Brain pericyte (primary cell): ENCODE data around the gene LMF2.

Experiments
- DNase-seq: peaks from one replicate; pipeline ENCODE4 v3.0.0-alpha.2; 2012; ENCODE audit warnings: low read depth, low spot score

The LMF2 gene

DNA sequence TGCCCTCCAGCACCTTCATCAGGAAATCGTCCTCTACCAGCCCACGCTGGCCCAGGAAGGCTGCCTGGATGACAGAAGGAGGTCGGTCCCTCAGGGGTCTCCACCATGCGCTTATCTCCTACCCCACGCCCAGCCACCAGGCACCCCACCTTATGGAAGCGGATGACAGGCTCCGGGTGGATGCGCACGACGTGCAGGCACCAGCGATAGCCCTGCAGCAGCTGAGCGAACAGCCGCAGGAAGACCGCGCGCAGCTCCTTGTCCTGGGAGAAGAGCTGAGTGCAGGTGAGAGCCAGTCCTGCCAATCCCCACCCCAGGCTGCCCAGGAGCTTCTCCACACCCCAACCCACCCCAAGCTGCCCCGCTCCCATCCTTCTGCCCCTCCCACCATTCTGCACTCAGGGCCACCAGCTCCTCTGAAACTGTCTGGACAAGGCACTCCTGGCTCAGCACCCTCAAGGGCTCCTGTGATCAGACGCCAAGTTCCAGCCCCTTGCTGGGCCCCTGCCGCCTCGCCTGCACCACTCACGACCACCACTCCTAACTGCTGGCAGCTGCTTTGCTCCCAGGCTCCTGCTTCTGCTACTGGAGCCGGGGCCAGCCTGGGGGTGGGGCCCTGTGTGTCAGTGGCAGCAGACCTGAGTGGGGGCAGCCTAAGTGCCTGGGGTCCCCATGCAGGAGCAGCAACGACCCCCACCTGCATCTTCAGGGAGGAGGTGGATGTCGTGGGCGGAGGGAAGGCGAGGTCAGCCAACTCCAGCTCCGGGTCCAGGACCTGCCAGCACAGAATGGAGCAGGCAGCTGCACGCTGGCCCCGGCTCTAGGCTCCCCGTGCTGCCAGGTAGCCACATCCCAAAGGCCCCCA is 42.2 kb downstream of the LMF2 start:
- DNase-seq = no peak

DNA sequence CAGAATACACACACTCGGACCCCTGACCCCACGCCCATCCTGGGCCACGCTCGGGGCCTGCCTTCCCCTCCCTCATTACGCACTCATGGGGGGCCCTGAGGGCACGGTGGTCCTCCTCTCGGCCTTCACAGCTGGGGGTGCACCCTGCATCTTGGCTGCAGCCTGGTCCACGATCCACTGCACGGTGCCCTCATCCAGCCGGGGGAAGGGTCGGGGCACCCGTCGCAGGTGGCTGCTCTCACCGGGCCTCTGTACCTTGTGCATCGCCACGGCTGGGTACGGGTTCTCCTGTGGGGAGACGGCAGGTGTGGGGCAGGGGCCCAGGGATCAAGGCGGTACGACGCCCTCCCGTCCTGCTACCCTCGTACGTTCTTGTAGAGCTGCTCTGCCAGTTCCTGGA is 43.1 kb downstream of the LMF2 start:
- no peak for DNase-seq

DNA sequence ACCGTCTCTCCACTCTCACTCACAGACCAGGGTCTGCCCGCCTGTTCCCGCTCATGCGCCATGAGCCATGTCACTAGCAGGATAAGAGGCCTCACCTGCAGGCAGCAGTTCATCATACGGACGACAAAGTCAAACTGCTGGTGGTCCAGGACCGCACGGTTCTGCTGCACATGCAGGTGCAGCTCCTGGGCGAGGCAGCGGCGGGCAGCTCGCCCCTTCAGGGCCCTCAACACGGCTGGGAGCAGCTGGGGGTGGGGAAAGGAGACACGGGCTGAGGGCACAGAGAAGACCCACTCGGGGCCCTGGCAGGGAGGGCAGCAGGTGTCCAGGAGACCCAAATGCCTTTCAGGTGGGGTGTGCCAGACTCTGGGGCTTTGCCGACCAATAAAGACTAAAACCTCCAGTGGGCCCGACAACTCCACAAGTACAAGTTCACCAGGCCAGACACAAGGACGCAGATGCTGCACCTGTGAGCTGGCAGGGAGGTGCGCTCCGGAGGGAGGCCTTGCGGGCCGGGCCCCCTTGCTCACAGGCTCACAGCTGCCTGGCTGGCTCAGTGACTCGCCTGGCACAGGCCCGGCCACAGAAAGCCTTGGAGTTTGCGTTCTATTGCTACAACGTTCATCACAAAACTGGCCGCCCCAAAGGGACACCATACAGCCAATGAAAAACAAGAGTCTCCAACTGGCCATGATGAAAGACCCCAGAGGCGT is 44.2 kb downstream of the LMF2 start:
- DNase-seq = no peak

DNA sequence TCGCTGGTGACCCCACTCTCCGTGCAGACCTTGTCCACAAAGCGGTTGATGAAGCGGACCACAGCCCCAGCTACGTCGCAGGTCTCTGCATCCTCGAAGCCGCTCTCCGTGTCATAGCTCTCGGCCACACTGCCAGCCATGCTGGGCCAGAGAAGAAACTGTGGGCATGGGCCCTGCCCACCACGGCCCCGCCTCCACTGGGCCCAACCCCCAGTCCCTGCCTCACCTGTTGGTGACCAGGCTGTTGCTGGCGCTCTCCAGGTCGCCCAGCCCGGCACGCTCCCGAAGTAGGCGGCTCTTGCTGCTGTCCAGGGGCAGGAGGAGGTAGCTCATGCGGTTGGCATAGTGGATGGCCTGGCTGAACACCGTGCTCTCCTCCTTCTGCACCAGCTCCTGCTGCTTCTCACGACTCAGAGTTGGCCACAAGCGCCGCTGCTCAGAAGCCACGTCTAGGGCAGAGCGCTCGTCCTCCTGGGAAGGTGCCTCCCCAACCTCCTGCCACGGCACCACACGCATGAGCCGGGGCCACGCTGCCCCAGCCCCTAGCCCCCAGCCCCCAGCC is 45.4 kb downstream of the LMF2 start:
- DNase-seq = no peak

DNA sequence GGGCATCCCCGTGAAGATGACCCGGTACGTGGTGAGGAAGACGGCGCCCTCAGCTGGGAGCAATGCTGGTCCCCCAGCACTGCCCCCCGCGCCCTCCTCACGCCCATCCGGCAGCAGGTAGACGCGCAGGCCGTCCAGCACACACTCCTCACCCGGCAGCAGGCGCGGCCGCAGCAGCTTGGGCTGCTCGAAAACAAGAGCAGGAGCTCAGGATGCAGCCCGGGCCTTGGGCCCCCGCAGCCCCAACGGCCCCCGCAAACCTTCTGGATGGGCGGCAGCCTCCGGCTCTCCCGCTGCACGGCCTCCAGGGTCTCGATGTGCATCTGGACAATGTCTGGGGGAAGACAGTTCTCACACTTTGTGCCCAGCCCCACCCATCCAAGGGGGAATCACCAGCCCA is 46.0 kb downstream of the LMF2 start:
- DNase-seq = no peak

DNA sequence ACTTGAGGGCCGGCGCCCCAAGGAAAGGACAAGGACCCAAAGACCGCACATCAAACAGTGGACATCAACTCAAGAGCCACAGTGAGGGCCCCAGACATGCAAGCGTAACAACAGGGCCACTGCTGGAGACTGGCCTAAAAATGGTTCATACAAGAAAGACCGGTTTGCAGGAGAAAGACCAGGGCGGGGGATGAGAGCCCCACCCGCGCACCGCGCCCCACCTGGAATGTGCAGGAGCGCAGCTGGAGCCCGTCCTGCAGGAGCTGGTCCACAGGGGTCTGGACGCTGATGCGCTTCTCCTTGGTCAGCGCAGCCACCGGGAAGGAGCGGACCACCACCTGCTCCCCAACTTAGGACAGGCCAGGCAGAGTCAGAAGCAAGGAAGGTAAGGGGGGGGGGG is 46.6 kb downstream of the LMF2 start:
- no peak for DNase-seq

DNA sequence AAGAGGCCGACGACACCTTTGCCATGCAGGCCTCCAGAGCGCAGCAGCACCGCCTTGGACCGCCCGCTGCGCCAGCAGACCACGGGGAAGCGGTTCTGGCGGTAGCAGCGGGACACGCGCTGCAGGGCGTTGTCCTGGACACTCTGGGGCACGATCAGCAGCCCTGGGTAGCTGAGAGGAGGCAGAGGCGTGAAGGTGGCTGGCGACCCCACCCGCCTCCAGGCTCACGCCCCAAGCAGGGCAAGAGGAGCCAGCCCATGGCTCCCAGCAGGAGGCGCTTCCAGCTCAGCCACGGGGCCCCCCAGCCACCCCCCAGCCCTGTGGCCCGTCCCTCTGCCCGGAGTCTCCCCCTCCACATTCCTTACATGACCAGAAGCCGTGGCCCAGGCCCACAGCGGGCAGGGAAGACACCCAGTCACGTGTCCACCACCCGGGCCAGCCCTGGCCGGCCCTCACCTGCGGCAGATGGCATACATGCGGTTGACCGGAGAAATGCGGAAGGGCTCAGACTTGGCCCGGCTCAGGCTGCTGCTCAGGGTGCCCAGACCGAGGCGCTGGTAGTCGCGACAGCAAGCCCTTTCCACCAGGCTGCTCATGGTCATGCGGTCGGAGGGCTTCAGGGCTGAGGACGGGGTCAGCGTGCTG is 47.9 kb downstream of the LMF2 start:
- DNase-seq = no peak

DNA sequence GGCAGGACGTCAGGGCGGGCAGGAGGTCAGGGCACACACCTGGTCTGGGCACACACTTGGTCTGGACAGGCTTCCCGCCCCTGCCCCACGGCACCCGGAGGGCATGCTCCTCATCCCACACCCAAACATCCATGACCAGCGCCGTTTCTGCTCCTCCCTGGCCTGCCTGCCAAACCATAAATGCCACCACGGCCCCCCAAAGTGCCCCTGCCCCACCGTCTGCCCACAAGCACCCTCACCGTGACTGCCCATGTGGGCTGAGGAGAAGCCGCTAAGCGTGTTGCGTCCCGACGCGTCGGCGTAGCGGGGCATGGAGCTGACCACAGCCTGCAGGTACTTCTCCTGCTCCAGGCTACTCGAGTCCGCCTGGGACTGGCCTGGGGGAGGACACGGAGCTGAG is 48.5 kb downstream of the LMF2 start:
- DNase-seq = no peak

DNA sequence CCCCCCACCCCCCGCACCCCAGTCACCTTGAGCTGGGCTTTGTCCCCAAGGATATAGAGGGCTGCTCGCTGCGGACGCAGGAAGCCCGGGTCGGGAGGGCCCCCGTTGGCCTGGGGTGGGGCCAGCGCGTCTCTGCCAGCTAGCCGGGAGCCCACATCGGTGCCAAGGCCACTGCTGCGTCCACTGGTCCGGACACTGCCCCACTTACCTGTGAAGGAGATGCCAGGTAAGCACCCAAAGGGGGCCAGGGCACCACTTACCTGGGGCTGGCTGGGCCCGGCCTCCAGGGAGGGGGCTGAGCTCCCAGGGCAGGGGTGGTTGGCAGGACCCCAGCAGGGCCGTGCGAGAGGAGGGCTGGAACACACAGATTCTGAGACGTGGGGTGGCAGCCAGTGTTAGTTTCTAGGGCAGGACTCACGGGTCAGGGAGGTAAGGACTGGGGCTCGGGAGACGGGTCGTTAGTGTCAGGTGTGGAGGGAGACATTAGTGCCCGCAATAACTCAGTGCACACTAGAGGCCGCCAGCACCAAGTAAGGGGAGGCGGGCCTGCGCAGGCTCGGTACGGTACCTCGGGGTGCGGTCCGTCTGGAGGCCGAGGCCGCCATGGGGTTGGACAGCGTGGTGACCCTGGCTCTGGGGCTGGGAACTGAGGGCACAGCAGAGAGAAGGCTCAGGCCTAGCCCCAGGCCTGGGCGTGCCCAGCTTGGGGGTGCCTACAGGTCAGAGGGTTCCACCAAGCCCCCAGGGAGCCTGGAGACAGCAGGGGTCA is 50.9 kb downstream of the LMF2 start:
- DNase-seq = no peak

DNA sequence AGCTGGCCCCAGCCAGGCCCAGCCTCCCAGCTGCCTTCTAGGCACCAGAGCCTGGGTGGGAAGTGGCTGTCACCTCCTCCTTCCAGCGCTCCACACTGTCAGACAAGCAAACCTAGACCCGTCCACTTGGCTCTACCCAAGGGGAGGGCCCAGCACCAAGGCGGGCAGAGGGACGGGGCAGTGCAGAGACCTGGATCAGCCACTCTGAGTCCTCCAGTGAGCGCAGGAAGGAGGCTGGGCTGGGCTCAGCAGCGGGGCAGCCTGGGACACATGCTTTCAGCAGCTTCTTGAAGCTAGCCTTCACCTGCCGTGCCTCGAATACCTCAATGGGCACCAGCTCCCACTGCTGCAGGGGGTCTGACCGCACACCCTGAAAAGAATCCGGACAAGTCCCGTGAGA is 51.5 kb downstream of the LMF2 start:
- DNase-seq = no peak

DNA sequence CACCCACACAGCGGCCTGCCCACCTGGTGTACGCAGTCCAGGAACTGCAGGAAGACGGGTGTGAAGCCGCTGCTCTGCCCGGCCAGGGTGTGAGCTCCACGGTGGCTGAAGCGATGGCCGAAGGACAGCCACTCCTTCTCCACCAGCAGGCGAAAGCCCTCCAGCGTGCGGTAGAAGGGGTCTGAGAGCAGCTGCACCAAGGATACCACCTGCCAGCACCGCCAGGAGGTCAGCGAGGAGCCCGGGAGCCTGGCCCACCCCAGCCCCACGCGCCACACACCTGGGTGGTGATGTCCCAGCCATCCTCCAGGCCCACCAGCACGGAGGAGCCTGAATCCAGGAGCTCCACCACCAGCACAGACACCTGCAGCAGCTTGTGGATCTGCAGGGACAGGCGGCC is 52.3 kb downstream of the LMF2 start:
- no peak for DNase-seq

DNA sequence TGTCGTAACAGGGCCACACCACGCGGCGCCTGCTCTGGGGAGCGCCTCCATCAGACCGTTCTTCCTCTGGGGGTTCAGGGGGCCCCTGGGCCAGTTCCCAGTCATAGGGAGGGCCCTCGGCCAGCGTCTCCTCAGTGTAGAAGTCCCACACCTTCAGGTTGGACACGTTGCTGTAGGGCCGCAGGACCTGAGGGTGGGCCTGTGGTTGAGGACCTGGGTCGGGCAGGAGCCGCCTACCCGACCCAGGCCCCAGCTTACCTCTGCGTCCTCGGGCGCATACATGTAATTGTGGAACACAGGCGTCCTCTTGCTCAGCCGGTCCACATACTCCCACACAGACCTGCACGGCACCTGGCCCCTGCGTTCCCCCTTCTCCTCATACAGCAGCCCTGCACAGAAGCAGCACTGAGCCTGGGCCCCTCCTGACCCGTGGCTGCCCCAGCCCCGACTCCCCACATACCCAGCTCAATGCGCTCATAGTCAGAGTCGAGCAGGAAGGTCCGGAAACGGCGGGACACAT is 52.9 kb downstream of the LMF2 start:
- no peak for DNase-seq
